Colonic mucosa (tissue), 4 donors: Measurements from ENCODE around the gene ALKBH4. TPM values are rescaled to one million over a fixed set of nuclear protein-coding genes. Genes with fewer than 3 reads are reported as not detected.

Experiments
- DNase-seq: peaks from one replicate; pipeline ENCODE4 v3.0.0-alpha.2; 2020
- H3K27ac ChIP-seq: fragments of 200-600 bp; one replicate; pipeline ENCODE4 v1.8.0; 2021
- H3K27me3 ChIP-seq: fragments of 200-600 bp; one replicate; pipeline ENCODE4 v1.8.0; 2021
- H3K36me3 ChIP-seq: fragments of 200-600 bp; one replicate; pipeline ENCODE4 v1.8.0; 2021
- H3K4me1 ChIP-seq: fragments of 200-600 bp; one replicate; pipeline ENCODE4 v1.8.0; 2021; ENCODE audit warnings: mild to moderate bottlenecking
- H3K4me3 ChIP-seq: fragments of 200-600 bp; one replicate; pipeline ENCODE4 v1.8.0; 2021
- H3K9ac ChIP-seq, 2 donors: one replicate each; pipeline ENCODE4 v1.7.0; 2013; ENCODE audit warnings: control low read depth in 2 of 2, low read depth in 2 of 2, low read length in 2 of 2
- H3K9me3 ChIP-seq: fragments of 200-600 bp; one replicate; pipeline ENCODE4 v1.8.0; 2021
- CTCF ChIP-seq: fragments of 200-600 bp; IDR thresholded peaks from one replicate; pipeline ENCODE4 v1.8.0; 2022; ENCODE audit warnings: antibody characterized with exemption, mild to moderate bottlenecking
- intact Hi-C: fragments of 100-400 bp; cut with DNase I; formaldehyde crosslinking; loops from one replicate; pipeline ENCODE4 v1.14.1; 2022
- total RNA-seq, 2 donors: library from RNA; stranded (reverse); fragmentation: NEBNext Ultra II Directional in 1 of 2; extraction: Animal tissue kit (Norgen Biotek cat#: 25700) in 1 of 2; gene quantifications; one replicate each; pipeline ENCODE4 v1.2.1, GENCODE V29; 2021
- donor health status: healthy.
- donor health status: DM: no; HTN: no; CAD: no.
- donor health status: DM: no; HTN: no; CAD: no.

Gene ALKBH4
- total RNA-seq, 2 donors from 2014 or later: 9.7 to 14.1 TPM

GRCh38 chr7:102432442-102433218 is 32.0 kb downstream of the ALKBH4 start:
- Histone ChIP-seq H3K4me1 (peaks cover 3% of the 10 kb centered on the region), H3K27me3 (no peaks in the 10 kb centered on the region), H3K36me3 (no peaks in the 10 kb centered on the region), H3K4me3 (peak overlapping the region; percentile 82), H3K9me3 (no peaks in the 10 kb centered on the region), H3K9ac (peak overlapping the region in 1 of 2 donors; percentile 79), H3K27ac (peak overlapping the region; percentile 67)
- no peak for DNase-seq
- intact Hi-C loops: no loop called here
- no peak for TF ChIP-seq CTCF

- Histone ChIP-seq H3K9me3 (no peaks in the 10 kb centered on the region), H3K4me3 (no peak overlapping the region), H3K27ac (peak overlapping the region; percentile 67), H3K4me1 (peaks cover 3% of the 10 kb centered on the region), H3K36me3 (no peaks in the 10 kb centered on the region), H3K27me3 (no peaks in the 10 kb centered on the region), H3K9ac (peak overlapping the region in 1 of 2 donors; percentile 61)
- intact Hi-C loops: no loop called here
- peak; percentile 65 for DNase-seq
- no peak for TF ChIP-seq CTCF
Measured at GRCh38 chr7:102431617-102432298, 32.9 kb downstream of the ALKBH4 start.

GRCh38 chr7:102429141-102429899 is 35.3 kb downstream of the ALKBH4 start:
- Histone ChIP-seq H3K27ac (no peak overlapping the region), H3K9ac (no peak overlapping the region), H3K4me1 (peaks cover 3% of the 10 kb centered on the region), H3K9me3 (no peaks in the 10 kb centered on the region), H3K27me3 (no peaks in the 10 kb centered on the region), H3K4me3 (no peak overlapping the region), H3K36me3 (no peaks in the 10 kb centered on the region)
- no peak for TF ChIP-seq CTCF
- intact Hi-C loops: no loop called here
- DNase-seq: no peak

- Histone ChIP-seq H3K4me3 (no peak overlapping the region), H3K9me3 (no peaks in the 10 kb centered on the region), H3K4me1 (no peaks in the 10 kb centered on the region), H3K9ac (peak overlapping the region; percentile 58 to 63), H3K27me3 (no peaks in the 10 kb centered on the region), H3K27ac (peak overlapping the region; percentile 85), H3K36me3 (no peaks in the 10 kb centered on the region)
- DNase-seq: no peak
- TF ChIP-seq CTCF: no peak
- intact Hi-C loops: no loop called here
Measured at GRCh38 chr7:102427019-102427405, 37.7 kb downstream of the ALKBH4 start.

GRCh38 chr7:102426268-102427018 is 38.2 kb downstream of the ALKBH4 start:
- Histone ChIP-seq H3K4me1 (no peaks in the 10 kb centered on the region), H3K9me3 (no peaks in the 10 kb centered on the region), H3K9ac (peak overlapping the region; percentile 58 to 63), H3K27ac (peak overlapping the region; percentile 85), H3K4me3 (no peak overlapping the region), H3K36me3 (no peaks in the 10 kb centered on the region), H3K27me3 (no peaks in the 10 kb centered on the region)
- DNase-seq: no peak
- intact Hi-C loops: no loop called here
- no peak for TF ChIP-seq CTCF
